Neural progenitor cell (in vitro differentiated cells): ENCODE measurements around the gene PDXP. TPM values are rescaled to one million over a fixed set of nuclear protein-coding genes. Genes with fewer than 3 reads are reported as not detected.

Experiments used
- DNase-seq: peaks from one replicate; pipeline ENCODE4 v3.0.0-alpha.2; 2016; ENCODE audit warnings: low spot score
- H2AFZ ChIP-seq: fragments of 200-600 bp; sonication (generic); replicated peaks from 2 replicates; pipeline ENCODE4 v1.6.1; 2016; ENCODE audit warnings: antibody characterized with exemption
- H3F3A ChIP-seq: fragments of 200-600 bp; sonication (generic); 2 replicates; pipeline ENCODE4 v1.6.1; 2016; ENCODE audit warnings: antibody characterized with exemption, low read depth
- H3K27ac ChIP-seq: fragments of 200-600 bp; sonication (generic); 2 replicates; pipeline ENCODE4 v1.5.1; 2016; ENCODE audit warnings: mild to moderate bottlenecking
- H3K27me3 ChIP-seq: fragments of 200-600 bp; sonication (generic); 2 replicates; pipeline ENCODE4 v1.6.1; 2016; ENCODE audit warnings: mild to moderate bottlenecking, moderate library complexity
- H3K36me3 ChIP-seq: fragments of 200-600 bp; sonication (generic); 2 replicates; pipeline ENCODE4 v1.5.1; 2016
- H3K4me1 ChIP-seq: fragments of 200-600 bp; sonication (generic); 2 replicates; pipeline ENCODE4 v1.6.1; 2016; ENCODE audit warnings: mixed run types
- H3K4me2 ChIP-seq: fragments of 200-600 bp; sonication (generic); 2 replicates; pipeline ENCODE4 v1.6.1; 2016
- H3K4me3 ChIP-seq: fragments of 200-600 bp; sonication (generic); 2 replicates; pipeline ENCODE4 v1.5.1; 2016
- H3K79me2 ChIP-seq: fragments of 200-600 bp; sonication (generic); 2 replicates; pipeline ENCODE4 v1.6.1; 2016; ENCODE audit warnings: low read depth
- H3K9ac ChIP-seq: fragments of 200-600 bp; sonication (generic); 2 replicates; pipeline ENCODE4 v1.6.1; 2016
- H3K9me3 ChIP-seq: fragments of 200-600 bp; sonication (generic); 2 replicates; pipeline ENCODE4 v1.5.1; 2016; ENCODE audit warnings: low read depth
- H4K20me1 ChIP-seq: fragments of 200-600 bp; sonication (generic); 2 replicates; pipeline ENCODE4 v1.6.1; 2016; ENCODE audit warnings: low read depth
- H3K27ac Mint-ChIP-seq: 3 replicates; pipeline ENCODE4 v1.8.0; 2021; ENCODE audit warnings: mixed read lengths
- H3K27me3 Mint-ChIP-seq: 2 replicates; pipeline ENCODE4 v1.8.0; 2022; ENCODE audit warnings: low read depth, mild to moderate bottlenecking, inconsistent platforms, moderate library complexity, mixed read lengths; ENCODE audit not compliant: insufficient read depth
- H3K36me3 Mint-ChIP-seq: 3 replicates; pipeline ENCODE4 v1.8.0; 2021; ENCODE audit warnings: mixed read lengths
- H3K4me1 Mint-ChIP-seq: 3 replicates; pipeline ENCODE4 v1.8.0; 2021; ENCODE audit warnings: mixed read lengths
- H3K4me3 Mint-ChIP-seq: 3 replicates; pipeline ENCODE4 v1.8.0; 2021; ENCODE audit warnings: mild to moderate bottlenecking, moderate library complexity, mixed read lengths
- H3K9me3 Mint-ChIP-seq: 3 replicates; pipeline ENCODE4 v1.8.0; 2020; ENCODE audit warnings: mixed read lengths
- CTCF ChIP-seq: fragments of 200-600 bp; sonication (generic); IDR thresholded peaks from 2 replicates; pipeline ENCODE4 v1.5.1; 2017; ENCODE audit warnings: antibody characterized with exemption, mild to moderate bottlenecking
- EZH2 ChIP-seq: fragments of 200-600 bp; sonication (generic); IDR thresholded peaks from 2 replicates; pipeline ENCODE4 v1.6.1; 2017; ENCODE audit warnings: antibody characterized with exemption, mild to moderate bottlenecking, moderate library complexity
- EZH2phosphoT487 ChIP-seq: fragments of 200-600 bp; sonication (generic); IDR thresholded peaks from 2 replicates; pipeline ENCODE4 v1.6.1; 2017; ENCODE audit warnings: antibody characterized with exemption
- total RNA-seq: library from RNA; depleted of rRNA; stranded (reverse); fragments of >200 nt; gene quantifications from 2 replicates; pipeline ENCODE4 v1.2.3, GENCODE V29; 2015; ENCODE audit warnings: low replicate concordance

Gene PDXP
- total RNA-seq, 1 donor from 2014 or later: 25.1 TPM

GRCh38 chr22:37626144-37626543 is 32.4 kb upstream of the PDXP start:
- Histone ChIP-seq H3K4me3 (no peak overlapping the region), H3K27ac (no peak overlapping the region), H3K4me1 (peaks cover 4% of the 10 kb centered on the region), H3K9me3 (no peaks in the 10 kb centered on the region), H3K9ac (no peak overlapping the region), H3K27me3 (no peaks in the 10 kb centered on the region), H3F3A (peaks cover 5% of the 10 kb centered on the region), H2AFZ (no peak overlapping the region), H3K79me2 (no peaks in the 10 kb centered on the region), H3K4me2 (no peak overlapping the region), H3K36me3 (no peaks in the 10 kb centered on the region), H4K20me1 (no peaks in the 10 kb centered on the region)
- TF ChIP-seq EZH2 (no peak), CTCF (no peak), EZH2phosphoT487 (no peak)
- DNase-seq: no peak
- Mint-ChIP-seq H3K4me3 (no peak overlapping the region), H3K9me3 (no peaks in the 10 kb centered on the region), H3K27me3 (peaks cover 2% of the 10 kb centered on the region), H3K4me1 (peaks cover 7% of the 10 kb centered on the region), H3K36me3 (peaks cover 8% of the 10 kb centered on the region), H3K27ac (no peak overlapping the region)

- peaks cover 4% of the 10 kb centered on the region for H3K4me1 ChIP-seq
- peaks cover 5% of the 10 kb centered on the region for H3F3A ChIP-seq
- H3K9ac ChIP-seq: no peak overlapping the region
- H3K4me2 ChIP-seq: no peak overlapping the region
- H3K27ac ChIP-seq: no peak overlapping the region
- no peak overlapping the region for H3K4me3 ChIP-seq
- Mint-ChIP-seq H3K4me3 (no peak overlapping the region), H3K27me3 (peaks cover 2% of the 10 kb centered on the region), H3K27ac (no peak overlapping the region), H3K36me3 (peaks cover 8% of the 10 kb centered on the region), H3K4me1 (peaks cover 7% of the 10 kb centered on the region), H3K9me3 (no peaks in the 10 kb centered on the region)
- H3K36me3 ChIP-seq: no peaks in the 10 kb centered on the region
- H3K9me3 ChIP-seq: no peaks in the 10 kb centered on the region
- no peaks in the 10 kb centered on the region for H3K79me2 ChIP-seq
- no peak for TF ChIP-seq CTCF
- TF ChIP-seq EZH2: no peak
- TF ChIP-seq EZH2phosphoT487: no peak
- H2AFZ ChIP-seq: no peak overlapping the region
- no peaks in the 10 kb centered on the region for H4K20me1 ChIP-seq
- DNase-seq: no peak
- H3K27me3 ChIP-seq: no peaks in the 10 kb centered on the region
Observed at GRCh38 chr22:37626556-37627075, 31.9 kb upstream of the PDXP start.

- H3K79me2 ChIP-seq: no peaks in the 10 kb centered on the region
Observed at GRCh38 chr22:37627121-37627520, 31.4 kb upstream of the PDXP start.

More at GRCh38 chr22:37627121-37627520, 31.4 kb upstream of the PDXP start:
- H4K20me1 ChIP-seq: no peaks in the 10 kb centered on the region
- Mint-ChIP-seq H3K27ac (no peak overlapping the region), H3K36me3 (peaks cover 8% of the 10 kb centered on the region), H3K4me1 (peaks cover 7% of the 10 kb centered on the region), H3K9me3 (no peaks in the 10 kb centered on the region), H3K4me3 (no peak overlapping the region), H3K27me3 (peaks cover 2% of the 10 kb centered on the region)
- no peaks in the 10 kb centered on the region for H3K9me3 ChIP-seq
- no peaks in the 10 kb centered on the region for H3K36me3 ChIP-seq
- peaks cover 4% of the 10 kb centered on the region for H3K4me1 ChIP-seq
- no peak for TF ChIP-seq CTCF
- TF ChIP-seq EZH2phosphoT487: no peak
- TF ChIP-seq EZH2: no peak
- H3K27me3 ChIP-seq: no peaks in the 10 kb centered on the region
- H3K4me3 ChIP-seq: no peak overlapping the region
- no peak overlapping the region for H3K9ac ChIP-seq
- peaks cover 5% of the 10 kb centered on the region for H3F3A ChIP-seq
- H2AFZ ChIP-seq: no peak overlapping the region
- no peak for DNase-seq
- no peak overlapping the region for H3K27ac ChIP-seq
- no peak overlapping the region for H3K4me2 ChIP-seq
